Vagina (tissue), 2 donors: ENCODE measurements around the gene TOB1.

Experiments used
- POLR2AphosphoS5 ChIP-seq, 2 donors: sonication (generic); formaldehyde crosslinking; IDR thresholded peaks; one replicate each; pipeline ENCODE4 v1.9.0; 2017; ENCODE audit warnings: antibody characterized with exemption in 2 of 2, mild to moderate bottlenecking in 2 of 2, low read depth in 1 of 2; ENCODE audit not compliant: insufficient read depth in 1 of 2
- TF ChIP-seq, protein P1 (sequence below), 3 experiments: fragments of 450-650 bp in 2 of 3; fragments of 200-600 bp in 1 of 3; sonication (generic) in 1 of 3; IDR thresholded peaks; one replicate each; pipeline ENCODE4 v1.5.1; 2017 to 2019; ENCODE audit warnings: antibody characterized with exemption in 3 of 3, mild to moderate bottlenecking in 2 of 3, moderate library complexity in 2 of 3

DNA sequence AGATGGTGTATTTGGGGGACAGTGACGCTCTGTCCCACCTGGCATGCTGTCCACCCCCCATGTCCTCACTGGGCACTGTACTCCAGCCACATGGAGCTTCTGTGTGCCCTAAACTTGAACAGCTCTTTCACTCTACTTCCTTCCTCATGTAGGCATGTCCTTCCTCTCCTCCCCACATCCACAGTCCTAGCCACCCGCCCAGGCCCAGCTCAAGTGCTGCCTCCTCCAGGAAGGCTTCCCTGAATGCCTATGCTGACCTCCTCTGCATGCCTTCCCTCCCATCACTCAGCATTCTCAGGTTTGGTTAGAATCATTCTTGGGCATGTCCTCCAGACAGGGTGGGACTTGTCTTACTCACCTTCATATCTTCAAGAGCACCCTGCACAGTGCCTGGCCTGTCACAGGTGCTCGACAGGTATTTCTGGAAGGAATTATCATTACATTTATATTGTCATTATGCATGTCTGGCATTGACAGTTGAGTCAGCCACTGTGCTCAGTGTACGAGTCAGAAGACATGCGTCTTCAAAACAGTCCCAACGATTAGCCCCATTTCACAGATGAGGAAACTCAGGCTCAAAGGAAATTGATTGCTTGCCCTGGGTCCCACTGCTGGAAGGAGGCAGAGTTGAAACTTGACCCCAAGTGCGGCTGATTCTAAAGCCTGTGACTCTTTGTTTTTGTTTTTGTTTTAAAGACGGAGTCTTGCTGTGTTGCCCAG, 42.1 kb upstream of the TOB1 start:
- TF ChIP-seq, protein P1, sequence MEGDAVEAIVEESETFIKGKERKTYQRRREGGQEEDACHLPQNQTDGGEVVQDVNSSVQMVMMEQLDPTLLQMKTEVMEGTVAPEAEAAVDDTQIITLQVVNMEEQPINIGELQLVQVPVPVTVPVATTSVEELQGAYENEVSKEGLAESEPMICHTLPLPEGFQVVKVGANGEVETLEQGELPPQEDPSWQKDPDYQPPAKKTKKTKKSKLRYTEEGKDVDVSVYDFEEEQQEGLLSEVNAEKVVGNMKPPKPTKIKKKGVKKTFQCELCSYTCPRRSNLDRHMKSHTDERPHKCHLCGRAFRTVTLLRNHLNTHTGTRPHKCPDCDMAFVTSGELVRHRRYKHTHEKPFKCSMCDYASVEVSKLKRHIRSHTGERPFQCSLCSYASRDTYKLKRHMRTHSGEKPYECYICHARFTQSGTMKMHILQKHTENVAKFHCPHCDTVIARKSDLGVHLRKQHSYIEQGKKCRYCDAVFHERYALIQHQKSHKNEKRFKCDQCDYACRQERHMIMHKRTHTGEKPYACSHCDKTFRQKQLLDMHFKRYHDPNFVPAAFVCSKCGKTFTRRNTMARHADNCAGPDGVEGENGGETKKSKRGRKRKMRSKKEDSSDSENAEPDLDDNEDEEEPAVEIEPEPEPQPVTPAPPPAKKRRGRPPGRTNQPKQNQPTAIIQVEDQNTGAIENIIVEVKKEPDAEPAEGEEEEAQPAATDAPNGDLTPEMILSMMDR (IDR thresholded peaks at IDR 0.05), result no peak
- TF ChIP-seq POLR2AphosphoS5 (IDR thresholded peaks at IDR 0.05; ENCODE audit: insufficient read depth in 1 of 2, low read depth in 1 of 2), result peak in 1 of 2 donors; percentile 72
